HepG2 (cell line): ENCODE data around the gene ELAC2. TPM values are rescaled to one million over a fixed set of nuclear protein-coding genes. Genes with fewer than 3 reads are reported as not detected.
A peak's percentile ranks its signal among the peaks of the same experiment; 100 is the strongest.

Source experiments
- ARNTL ChIP-seq: sonication (generic); formaldehyde crosslinking; IDR thresholded peaks from 2 replicates; pipeline ENCODE4 v1.4.0; 2020; ENCODE audit warnings: mild to moderate bottlenecking, missing genetic modification reagents
- CHD4 ChIP-seq: fragments of 200-600 bp; sonication (generic); IDR thresholded peaks from 2 replicates; pipeline ENCODE4 v1.7.0; 2017; ENCODE audit warnings: mild to moderate bottlenecking, low read length, borderline replicate concordance
- E2F5 ChIP-seq: sonication (generic); formaldehyde crosslinking; conservative IDR thresholded peaks from 2 replicates; pipeline ENCODE4 v1.4.0; 2020; ENCODE audit warnings: missing genetic modification reagents
- ETS1 ChIP-seq: sonication (generic); formaldehyde crosslinking; IDR thresholded peaks from 2 replicates; pipeline ENCODE4 v1.4.0; 2020; ENCODE audit warnings: missing genetic modification reagents
- LRRFIP1 ChIP-seq: sonication (generic); formaldehyde crosslinking; conservative IDR thresholded peaks from 2 replicates; pipeline ENCODE4 v1.4.0; 2020; ENCODE audit warnings: missing genetic modification reagents
- MXD1 ChIP-seq: sonication (generic); formaldehyde crosslinking; IDR thresholded peaks from 2 replicates; pipeline ENCODE4 v1.4.0; 2020; ENCODE audit warnings: mild to moderate bottlenecking, missing genetic modification reagents
- PCBP1 ChIP-seq: fragments of 200-400 bp; formaldehyde crosslinking; IDR thresholded peaks from 2 replicates; pipeline ENCODE4 v1.6.1; 2017; ENCODE audit warnings: mild to moderate bottlenecking, low read depth, low read length, borderline replicate concordance
- RAD51 ChIP-seq: fragments of 450-650 bp; IDR thresholded peaks from 2 replicates; pipeline ENCODE4 v1.6.1; 2016; ENCODE audit warnings: borderline replicate concordance
- RBM39 ChIP-seq: fragments of 200-400 bp; formaldehyde crosslinking; IDR thresholded peaks from one replicate; pipeline ENCODE4 v1.6.1; 2018; ENCODE audit warnings: antibody characterized with exemption, mild to moderate bottlenecking, low read depth, low read length; ENCODE audit not compliant: poor library complexity, severe bottlenecking
- SMYD3 ChIP-seq: sonication (generic); formaldehyde crosslinking; IDR thresholded peaks from 2 replicates; pipeline ENCODE4 v1.8.1; 2023; ENCODE audit warnings: mild to moderate bottlenecking, missing genetic modification reagents
- SNAPC5 ChIP-seq: sonication (generic); formaldehyde crosslinking; IDR thresholded peaks from 2 replicates; pipeline ENCODE4 v1.8.1; 2023; ENCODE audit warnings: mild to moderate bottlenecking, missing genetic modification reagents, borderline replicate concordance
- TARDBP ChIP-seq: sonication (generic); formaldehyde crosslinking; IDR thresholded peaks from 2 replicates; pipeline ENCODE4 v1.8.0; 2022; ENCODE audit warnings: mild to moderate bottlenecking, missing genetic modification reagents
- TEF ChIP-seq: sonication (generic); formaldehyde crosslinking; IDR thresholded peaks from 2 replicates; pipeline ENCODE4 v1.5.0; 2020; ENCODE audit warnings: missing genetic modification reagents
- YEATS2 ChIP-seq: sonication (generic); formaldehyde crosslinking; IDR thresholded peaks from 2 replicates; pipeline ENCODE4 v1.4.0; 2020; ENCODE audit warnings: missing genetic modification reagents, borderline replicate concordance
- YY1 ChIP-seq: IDR thresholded peaks from 2 replicates; pipeline ENCODE4 v1.6.1; 2011; ENCODE audit warnings: low read length, low read depth, moderate library complexity, mild to moderate bottlenecking; ENCODE audit not compliant: insufficient read depth, insufficient replicate concordance
- ZBTB4 ChIP-seq: sonication (generic); formaldehyde crosslinking; IDR thresholded peaks from 2 replicates; pipeline ENCODE4 v1.4.0; 2020; ENCODE audit warnings: missing genetic modification reagents, mild to moderate bottlenecking, borderline replicate concordance
- ZNF501 ChIP-seq: sonication (generic); formaldehyde crosslinking; IDR thresholded peaks from 2 replicates; pipeline ENCODE4 v1.5.1; 2020; ENCODE audit warnings: mild to moderate bottlenecking, moderate library complexity, missing genetic modification reagents
- ZNF878 ChIP-seq: sonication (generic); formaldehyde crosslinking; IDR thresholded peaks from 2 replicates; pipeline ENCODE4 v1.8.1; 2023; ENCODE audit warnings: mild to moderate bottlenecking, missing genetic modification reagents, moderate library complexity
- polyA plus RNA-seq, 8 experiments: library from polyadenylated mRNA; depleted of rRNA in 3 of 8; stranded (reverse) in 7 of 8; unstranded in 1 of 8; fragments of >200 nt; fragmentation: Illumina TruSeq in 4 of 8; extraction: Trizol in 4 of 8; gene quantifications; 2 replicates each; pipeline versions ENCODE4 v1.2.1 to v1.2.3, GENCODE V29; 2011 to 2016; ENCODE audit warnings: low read depth in 4 of 8, missing spikeins in 1 of 8, mixed read lengths in 1 of 8; ENCODE audit not compliant: insufficient read depth in 1 of 8
- total RNA-seq, 5 experiments: library from RNA; depleted of rRNA; stranded (reverse); fragments of >200 nt; fragmentation: Illumina TruSeq; extraction: Trizol; gene quantifications; 2 replicates each; pipeline ENCODE4 v1.2.3, GENCODE V29; 2016; ENCODE audit warnings: low read depth in 1 of 5

Gene ELAC2
- total and polyA plus RNA-seq, 2 of the 13 experiments (the other 11 are each of a cell fraction or from before 2014, with no cell fraction given): 35.6 to 50.4 TPM

- TF ChIP-seq YY1 (peak; percentile 6), ARNTL (CRISPR knock-in tag) (0 out of 2 replicates have a peak, but pooled peaks have one; percentile 50), ZNF501 (CRISPR knock-in tag) (peak; percentile 84), SMYD3 (CRISPR knock-in tag) (0 out of 2 replicates have a peak, but pooled peaks have one; percentile 85), RAD51 (no peak), E2F5 (CRISPR knock-in tag) (peak; percentile 63; the same call in 1 of the 2 replicates), TEF (0 out of 2 replicates have a peak, but pooled peaks have one; percentile 49), PCBP1 (0 out of 2 replicates have a peak, but pooled peaks have one; percentile 16), LRRFIP1 (CRISPR knock-in tag) (no peak), ZBTB4 (0 out of 2 replicates have a peak, but pooled peaks have one; percentile 54), TARDBP (CRISPR knock-in tag) (peak; percentile 71), YEATS2 (CRISPR knock-in tag) (peak; percentile 94), SNAPC5 (0 out of 2 replicates have a peak, but pooled peaks have one; percentile 76), ETS1 (CRISPR knock-in tag) (no peak), MXD1 (CRISPR knock-in tag) (peak; percentile 91; the same call in 1 of the 2 replicates), ZNF878 (CRISPR knock-in tag) (0 out of 2 replicates have a peak, but pooled peaks have one; percentile 60), CHD4 (no peak), RBM39 (peak; percentile 78)
Observed at GRCh38 chr17:13017655-13018459, at the start of gene ELAC2 (continued).
